Head of caudate nucleus (tissue), 42 donors: ENCODE data around the gene PSMB2.
A peak's percentile ranks its signal among the peaks of the same experiment; 100 is the strongest.

Experiments
- DNase-seq, 42 donors: peaks; one replicate each; pipeline versions ENCODE4 v3.0.0 to v3.0.0-alpha.2; 2020 to 2021; ENCODE audit warnings: mixed read lengths in 7 of 42
- intact Hi-C: fragments of 100-400 bp; cut with DNase I; formaldehyde crosslinking; loops from one replicate; pipeline ENCODE4 v1.15.0; 2022

The PSMB2 gene

DNA sequence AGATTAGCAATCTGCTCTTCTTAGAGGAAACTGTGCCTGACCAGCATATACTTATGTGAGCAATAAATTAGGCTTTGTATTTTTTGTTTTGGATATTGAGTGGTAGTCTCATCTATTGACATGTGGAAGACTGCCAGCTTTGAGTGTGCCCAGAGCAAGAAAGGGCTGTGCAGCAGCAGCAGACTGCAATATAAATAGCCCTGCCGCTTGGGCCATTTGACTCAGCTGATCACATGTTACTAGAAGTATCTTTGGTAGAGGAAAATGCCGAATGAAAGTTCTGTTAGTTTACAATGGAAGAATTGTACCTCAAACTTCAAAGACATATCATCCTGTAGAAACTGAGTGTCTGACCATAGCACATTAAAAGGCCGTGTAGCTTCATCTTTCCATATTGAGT is 9.1 kb upstream of the PSMB2 start:
- DNase-seq: no peak
- intact Hi-C loops: no loop called here

GRCh38 chr1:35646043-35646442 is 4.7 kb upstream of the PSMB2 start:
- DNase-seq: no peak
- intact Hi-C loops: loop anchor here (10.0 kb wide), 1 partner anchor 69 kb away; the partner anchor contains the start of gene C1orf216

DNA sequence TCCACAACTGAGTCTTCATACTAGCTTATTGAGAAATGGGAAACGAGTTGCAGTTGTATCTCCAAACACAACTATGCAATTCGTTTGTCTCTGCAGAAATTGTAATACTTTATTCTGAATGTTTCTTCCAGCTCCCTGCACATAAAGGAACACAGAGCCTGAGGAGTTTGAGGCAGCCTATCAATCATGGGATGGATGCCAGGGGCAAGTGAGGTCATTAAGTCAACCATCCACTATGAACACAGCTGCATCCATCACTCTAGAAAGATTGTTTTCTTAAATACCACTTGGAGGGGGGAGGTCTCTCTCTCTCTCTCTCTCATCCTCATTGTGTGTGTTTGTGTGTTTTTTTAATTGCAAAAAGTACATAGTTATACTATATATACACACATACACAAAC is 2.9 kb upstream of the PSMB2 start:
- intact Hi-C loops: loop anchor here (10.0 kb wide), 1 partner anchor 71 kb away; the partner anchor contains the start of gene C1orf216

GRCh38 chr1:35642471-35642955 is 1.2 kb upstream of the PSMB2 start:
- peak in 11 of 42 donors; percentile 2 to 43 (median 14) for DNase-seq
- intact Hi-C loops: loop anchor here (10.0 kb wide), 1 partner anchor 72 kb away; the partner anchor contains the start of gene C1orf216

More for the DNA sequence above, 2.9 kb upstream of the PSMB2 start:
- DNase-seq: no peak

DNA sequence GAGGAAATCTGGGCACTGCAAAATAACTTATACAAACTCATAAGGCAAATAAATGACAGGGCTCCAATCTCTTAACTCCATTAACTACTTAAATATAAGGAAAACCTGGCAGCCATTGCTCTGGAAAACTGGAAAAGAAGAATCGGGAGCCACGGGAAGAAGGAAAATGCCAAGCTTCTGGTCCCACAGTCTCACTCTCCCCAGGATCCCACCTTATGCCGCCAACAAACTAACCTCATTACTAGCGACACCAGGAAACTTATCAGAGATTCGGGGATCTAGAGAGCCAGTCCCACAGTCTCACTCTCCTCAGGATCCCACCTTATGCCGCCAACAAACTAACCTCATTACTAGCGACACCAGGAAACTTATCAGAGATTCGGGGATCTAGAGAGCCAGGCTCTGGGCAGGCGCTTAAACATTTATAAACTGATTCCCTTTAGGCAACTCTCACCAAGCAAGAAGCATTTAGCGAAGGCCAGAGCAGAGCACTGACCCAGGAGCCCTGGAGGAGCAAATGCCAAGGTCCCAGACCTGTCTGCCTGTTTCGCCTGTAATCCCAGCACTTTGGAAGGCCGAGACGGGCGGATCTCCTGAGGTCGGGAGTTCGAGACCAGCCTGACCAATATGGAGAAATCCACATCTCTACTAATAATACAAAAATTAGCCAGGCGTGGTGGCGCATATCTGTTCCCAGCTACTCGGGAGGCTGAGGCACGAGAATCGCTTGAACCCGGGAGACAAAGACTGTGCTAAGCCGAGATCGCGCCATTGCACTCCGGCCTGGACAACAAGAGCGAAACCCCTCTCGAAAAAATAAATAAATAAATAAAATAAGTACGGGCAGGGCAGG is 720 bp downstream of the PSMB2 start:
- intact Hi-C loops: loop anchor here (10.0 kb wide), 1 partner anchor 74 kb away; the partner anchor contains the start of gene C1orf216

GRCh38 chr1:35637401-35637809 is 3.9 kb downstream of the PSMB2 start:
- intact Hi-C loops: no loop called here
- DNase-seq: no peak

More for the DNA sequence above, 720 bp downstream of the PSMB2 start:
- DNase-seq: peak in 5 of 42 donors; percentile 4 to 30 (median 9)

GRCh38 chr1:35633547-35633946 is 7.8 kb downstream of the PSMB2 start:
- no peak for DNase-seq
- intact Hi-C loops: no loop called here

DNA sequence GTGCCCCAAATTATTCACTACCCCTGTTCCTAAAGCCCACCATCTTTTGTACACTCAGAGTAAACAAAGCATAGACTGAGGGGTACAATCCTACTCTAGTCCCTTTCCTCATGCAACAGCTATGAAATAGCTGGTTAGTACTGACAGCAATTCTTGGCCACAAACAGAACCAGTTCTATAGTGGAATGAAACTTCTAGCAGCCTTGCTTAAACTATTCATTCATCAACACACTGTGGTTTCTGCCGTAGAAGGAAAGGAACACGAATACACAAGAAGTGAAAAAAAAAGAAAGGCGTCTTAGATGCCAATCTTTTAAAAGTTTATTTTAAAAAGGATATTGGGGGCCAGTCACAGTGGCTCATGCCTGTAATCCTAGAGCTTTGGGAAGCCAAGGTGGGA is 9.9 kb downstream of the PSMB2 start:
- no peak for DNase-seq
- intact Hi-C loops: no loop called here

DNA sequence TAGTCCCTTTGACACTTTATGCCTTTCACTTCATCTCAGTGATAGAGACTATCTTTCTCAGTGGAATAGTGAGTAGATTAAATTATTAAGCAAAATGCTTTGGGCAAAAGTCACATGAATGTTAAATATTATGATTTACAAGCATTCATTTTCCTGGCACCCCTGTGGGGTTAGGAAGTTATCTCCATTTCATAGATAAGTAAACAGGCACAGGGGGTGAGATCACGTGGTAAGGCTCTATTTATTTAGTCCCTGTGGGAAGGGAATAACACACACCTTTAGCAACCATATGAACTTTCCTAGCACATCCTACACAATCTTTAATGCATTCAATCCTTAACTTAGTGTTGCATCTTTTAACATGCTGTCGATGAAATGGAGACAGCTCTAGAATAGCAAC is 12.3 kb downstream of the PSMB2 start:
- intact Hi-C loops: no loop called here
- DNase-seq: no peak

GRCh38 chr1:35623832-35624231 is 17.5 kb downstream of the PSMB2 start:
- no peak for DNase-seq
- intact Hi-C loops: no loop called here

- DNase-seq: no peak
- intact Hi-C loops: no loop called here
These were observed 18.7 kb downstream of the PSMB2 start for GRCh38 chr1:35622510-35623178.

- DNase-seq: no peak
- intact Hi-C loops: no loop called here
These were observed 21.8 kb downstream of the PSMB2 start for GRCh38 chr1:35619237-35620121.

DNA sequence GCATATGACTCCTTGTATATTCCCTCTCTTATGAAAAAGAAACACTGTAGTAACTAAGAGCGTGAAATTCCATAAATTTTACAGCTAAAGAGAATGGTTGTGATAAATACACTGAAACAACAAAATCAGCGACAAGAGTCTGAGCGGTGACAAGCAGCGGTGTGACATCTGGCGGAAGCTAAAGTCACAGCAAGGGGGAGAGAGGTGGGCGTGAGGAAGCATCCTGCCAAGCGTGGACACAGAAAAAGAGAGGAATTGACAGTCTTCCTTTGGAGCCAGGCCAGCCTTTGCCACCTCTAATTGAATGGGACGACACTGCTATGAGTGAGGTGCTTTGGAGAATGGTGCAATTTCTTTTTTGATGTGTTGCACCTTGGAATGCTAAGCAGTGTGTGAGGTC is 25.9 kb downstream of the PSMB2 start:
- DNase-seq: no peak
- intact Hi-C loops: no loop called here

- intact Hi-C loops: no loop called here
- no peak for DNase-seq
These were observed 29.7 kb downstream of the PSMB2 start for GRCh38 chr1:35611655-35612054.

- no peak for DNase-seq
- intact Hi-C loops: no loop called here
These were observed 35.5 kb downstream of the PSMB2 start for GRCh38 chr1:35605867-35606182.

- intact Hi-C loops: no loop called here
These were observed 36.1 kb downstream of the PSMB2 start for GRCh38 chr1:35605071-35605866.

DNA sequence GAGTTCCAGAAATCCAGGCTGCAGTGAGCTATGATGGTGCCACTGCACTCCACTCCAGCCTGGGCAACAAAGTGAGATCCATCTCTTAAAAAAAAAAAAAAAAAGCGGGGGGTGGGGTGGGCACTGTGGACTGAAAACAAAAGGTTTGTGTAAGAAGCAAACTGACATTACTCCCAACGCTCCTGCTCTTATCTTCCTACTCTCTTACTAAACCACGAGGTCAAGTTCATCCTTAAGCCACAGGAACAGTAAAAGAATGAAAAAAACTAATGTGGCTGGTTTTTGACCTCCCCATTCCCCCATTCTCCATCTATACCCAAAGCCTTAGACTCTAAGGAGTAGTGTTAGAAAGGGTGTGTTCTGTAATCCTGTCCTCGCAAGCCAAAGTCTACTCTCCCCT is 37.4 kb downstream of the PSMB2 start:
- intact Hi-C loops: no loop called here
- DNase-seq: no peak

More at GRCh38 chr1:35605071-35605866, 36.1 kb downstream of the PSMB2 start:
- DNase-seq: no peak

DNA sequence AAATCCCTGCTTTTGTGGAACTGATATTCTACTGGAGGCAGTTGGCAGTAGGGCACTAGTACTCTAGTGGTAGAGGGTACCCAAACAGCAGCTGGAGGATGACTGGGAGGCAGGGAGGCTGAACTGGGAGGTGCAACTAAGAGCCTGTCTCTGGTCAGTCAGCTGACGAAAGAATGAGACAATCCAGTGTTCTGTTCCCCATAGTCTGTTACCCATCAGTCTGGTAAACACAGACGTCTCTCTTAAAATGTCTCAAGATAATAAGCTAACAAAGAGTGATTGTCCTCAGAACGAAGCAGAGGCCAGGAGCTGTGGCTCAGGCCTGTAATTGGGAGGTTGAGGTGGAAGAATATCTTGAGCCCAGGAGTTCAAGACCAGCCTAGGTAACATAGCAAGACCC is 37.9 kb downstream of the PSMB2 start:
- peak in 20 of 42 donors; percentile 9 to 64 (median 32) for DNase-seq
- intact Hi-C loops: no loop called here
